H9 (cell line): ENCODE measurements around the gene EVX2. TPM values are rescaled to one million over a fixed set of nuclear protein-coding genes. Genes with fewer than 3 reads are reported as not detected.
A peak's percentile ranks its signal among the peaks of the same experiment; 100 is the strongest.

Experiments used
- DNase-seq: peaks from one replicate; pipeline ENCODE4 v3.0.0-alpha.2; 2017
- H2AFZ ChIP-seq: one replicate; pipeline ENCODE4 v1.6.1; 2013; ENCODE audit warnings: mild to moderate bottlenecking, low read length, control low read depth, moderate library complexity
- H2AK5ac ChIP-seq: 2 replicates; pipeline ENCODE4 v1.6.1; 2013; ENCODE audit warnings: low read length, control low read depth, mixed read lengths; ENCODE audit not compliant: insufficient read length
- H2BK120ac ChIP-seq: one replicate; pipeline ENCODE4 v1.6.1; 2013; ENCODE audit warnings: low read depth, mild to moderate bottlenecking, low read length, control low read depth, inconsistent platforms; ENCODE audit not compliant: poor library complexity, severe bottlenecking
- H2BK12ac ChIP-seq: 2 replicates; pipeline ENCODE4 v1.6.1; 2013; ENCODE audit warnings: low read length, control low read depth, mixed read lengths, low read depth; ENCODE audit not compliant: insufficient read length
- H2BK15ac ChIP-seq: 2 replicates; pipeline ENCODE4 v1.6.1; 2013; ENCODE audit warnings: low read depth, low read length, control low read depth
- H2BK20ac ChIP-seq: one replicate; pipeline ENCODE4 v1.6.1; 2013; ENCODE audit warnings: low read depth, mild to moderate bottlenecking, low read length, control low read depth, inconsistent platforms; ENCODE audit not compliant: poor library complexity, severe bottlenecking
- H2BK5ac ChIP-seq: 2 replicates; pipeline ENCODE4 v1.6.1; 2013; ENCODE audit warnings: low read length, control low read depth, mixed read lengths; ENCODE audit not compliant: insufficient read length
- H3K14ac ChIP-seq: 2 replicates; pipeline ENCODE4 v1.6.1; 2013; ENCODE audit warnings: low read length, control low read depth; ENCODE audit not compliant: insufficient read depth
- H3K18ac ChIP-seq: 2 replicates; pipeline ENCODE4 v1.6.1; 2013; ENCODE audit warnings: low read depth, mild to moderate bottlenecking, mixed read lengths, low read length, control low read depth; ENCODE audit not compliant: insufficient read length
- H3K23ac ChIP-seq: 2 replicates; pipeline ENCODE4 v1.6.1; 2013; ENCODE audit warnings: low read length, control low read depth, mixed read lengths, low read depth; ENCODE audit not compliant: insufficient read length
- H3K23me2 ChIP-seq: 2 replicates; pipeline ENCODE4 v1.6.1; 2013; ENCODE audit warnings: low read depth, mild to moderate bottlenecking, mixed read lengths, low read length, control low read depth; ENCODE audit not compliant: insufficient read length, poor library complexity, severe bottlenecking
- H3K27ac ChIP-seq: 2 replicates; pipeline ENCODE4 v1.5.1; 2013; ENCODE audit warnings: low read length, control low read depth, mixed read lengths, low read depth; ENCODE audit not compliant: insufficient read length
- H3K27me3 ChIP-seq: 2 replicates; pipeline ENCODE4 v1.6.1; 2013; ENCODE audit warnings: low read length, control low read depth, inconsistent platforms; ENCODE audit not compliant: insufficient read depth
- H3K4ac ChIP-seq: 2 replicates; pipeline ENCODE4 v1.6.1; 2013; ENCODE audit warnings: low read depth, mild to moderate bottlenecking, control low read depth, inconsistent platforms, low read length, moderate library complexity
- H3K4me1 ChIP-seq: 2 replicates; pipeline ENCODE4 v1.6.1; 2013; ENCODE audit warnings: low read length, control low read depth, inconsistent platforms; ENCODE audit not compliant: insufficient read depth
- H3K4me2 ChIP-seq: 2 replicates; pipeline ENCODE4 v1.6.1; 2013; ENCODE audit warnings: low read length, control low read depth, mixed read lengths; ENCODE audit not compliant: insufficient read length, insufficient read depth
- H3K56ac ChIP-seq: 2 replicates; pipeline ENCODE4 v1.6.1; 2013; ENCODE audit warnings: low read depth, mild to moderate bottlenecking, mixed read lengths, low read length, control low read depth; ENCODE audit not compliant: insufficient read length
- H3K79me1 ChIP-seq: 2 replicates; pipeline ENCODE4 v1.6.1; 2013; ENCODE audit warnings: low read depth, mild to moderate bottlenecking, moderate library complexity, low read length, control low read depth, inconsistent platforms; ENCODE audit not compliant: insufficient read depth, poor library complexity, severe bottlenecking
- H3K79me2 ChIP-seq: 2 replicates; pipeline ENCODE4 v1.6.1; 2013; ENCODE audit warnings: low read length, control low read depth, inconsistent platforms; ENCODE audit not compliant: insufficient read depth
- H3K9ac ChIP-seq: 2 replicates; pipeline ENCODE4 v1.6.1; 2013; ENCODE audit warnings: low read length, control low read depth, mixed read lengths; ENCODE audit not compliant: insufficient read length; ENCODE audit errors: extremely low read depth
- H3K9me3 ChIP-seq: one replicate; pipeline ENCODE4 v1.6.1; 2013; ENCODE audit warnings: low read depth, low read length, inconsistent platforms; ENCODE audit not compliant: control insufficient read depth
- H3T11ph ChIP-seq: one replicate; pipeline ENCODE4 v1.6.1; 2013; ENCODE audit warnings: mild to moderate bottlenecking, low read length, control low read depth, inconsistent platforms
- H4K20me1 ChIP-seq: one replicate; pipeline ENCODE4 v1.6.1; 2013; ENCODE audit not compliant: control insufficient read depth, insufficient read length, insufficient read depth
- H4K5ac ChIP-seq: 2 replicates; pipeline ENCODE4 v1.6.1; 2013; ENCODE audit warnings: low read depth, mild to moderate bottlenecking, mixed read lengths, low read length, control low read depth; ENCODE audit not compliant: insufficient read length
- H4K8ac ChIP-seq: replicated peaks from 2 replicates; pipeline ENCODE4 v1.6.1; 2013; ENCODE audit warnings: low read length, control low read depth, mixed read lengths, low read depth; ENCODE audit not compliant: insufficient read length
- H4K91ac ChIP-seq: 2 replicates; pipeline ENCODE4 v1.6.1; 2013; ENCODE audit warnings: low read depth, mild to moderate bottlenecking, moderate library complexity, mixed read lengths, low read length, control low read depth; ENCODE audit not compliant: insufficient read length
- H3K27ac Mint-ChIP-seq, 3 experiments: 2 replicates in 2 of 3; 3 replicates in 1 of 3; pipeline ENCODE4 v1.8.0; 2020 to 2021; ENCODE audit warnings: mixed read lengths in 3 of 3, mild to moderate bottlenecking in 1 of 3, moderate library complexity in 1 of 3
- H3K27me3 Mint-ChIP-seq: 2 replicates; pipeline ENCODE4 v1.8.0; 2021; ENCODE audit warnings: low read depth, mild to moderate bottlenecking, moderate library complexity, mixed read lengths
- H3K36me3 Mint-ChIP-seq, 3 experiments: 2 replicates in 2 of 3; 3 replicates in 1 of 3; pipeline ENCODE4 v1.8.0; 2020 to 2021; ENCODE audit warnings: low read depth in 3 of 3, mixed read lengths in 3 of 3; ENCODE audit not compliant: insufficient read depth in 1 of 3
- H3K4me1 Mint-ChIP-seq, 2 experiments: 2 replicates each; pipeline ENCODE4 v1.8.0; 2020; ENCODE audit warnings: mixed read lengths in 2 of 2
- H3K4me3 Mint-ChIP-seq, 2 experiments: 2 replicates in 1 of 2; 3 replicates in 1 of 2; pipeline ENCODE4 v1.8.0; 2020 to 2021; ENCODE audit warnings: mild to moderate bottlenecking in 2 of 2, mixed read lengths in 2 of 2, moderate library complexity in 1 of 2
- H3K9me3 Mint-ChIP-seq, 2 experiments: 2 replicates in 1 of 2; 3 replicates in 1 of 2; pipeline ENCODE4 v1.8.0; 2020; ENCODE audit warnings: mild to moderate bottlenecking in 2 of 2, mixed read lengths in 2 of 2, moderate library complexity in 1 of 2
- CTCF ChIP-seq: fragments of 200-600 bp; sonication (generic); conservative IDR thresholded peaks from 3 replicates; pipeline ENCODE4 v1.8.0; 2021; ENCODE audit warnings: antibody characterized with exemption, mild to moderate bottlenecking
- WGBS: extraction: QIAGEN DNeasy Blood & Tissue Kit; methylation state at CpG from one replicate; pipeline ENCODE4 v1.1.7; 2013; ENCODE audit warnings: missing lambda C conversion rate, low lambda C conversion rate, mixed read lengths; ENCODE audit not compliant: insufficient read length; ENCODE audit errors: extremely low coverage; 5-methylcytosine and 5-hydroxymethylcytosine counted together
- total RNA-seq: library from RNA; stranded (reverse); gene quantifications from 2 replicates; pipeline ENCODE4 v1.2.1, GENCODE V29; 2021

EVX2 gene
- total RNA-seq, 1 experiment from 2014 or later, result not detected

DNA sequence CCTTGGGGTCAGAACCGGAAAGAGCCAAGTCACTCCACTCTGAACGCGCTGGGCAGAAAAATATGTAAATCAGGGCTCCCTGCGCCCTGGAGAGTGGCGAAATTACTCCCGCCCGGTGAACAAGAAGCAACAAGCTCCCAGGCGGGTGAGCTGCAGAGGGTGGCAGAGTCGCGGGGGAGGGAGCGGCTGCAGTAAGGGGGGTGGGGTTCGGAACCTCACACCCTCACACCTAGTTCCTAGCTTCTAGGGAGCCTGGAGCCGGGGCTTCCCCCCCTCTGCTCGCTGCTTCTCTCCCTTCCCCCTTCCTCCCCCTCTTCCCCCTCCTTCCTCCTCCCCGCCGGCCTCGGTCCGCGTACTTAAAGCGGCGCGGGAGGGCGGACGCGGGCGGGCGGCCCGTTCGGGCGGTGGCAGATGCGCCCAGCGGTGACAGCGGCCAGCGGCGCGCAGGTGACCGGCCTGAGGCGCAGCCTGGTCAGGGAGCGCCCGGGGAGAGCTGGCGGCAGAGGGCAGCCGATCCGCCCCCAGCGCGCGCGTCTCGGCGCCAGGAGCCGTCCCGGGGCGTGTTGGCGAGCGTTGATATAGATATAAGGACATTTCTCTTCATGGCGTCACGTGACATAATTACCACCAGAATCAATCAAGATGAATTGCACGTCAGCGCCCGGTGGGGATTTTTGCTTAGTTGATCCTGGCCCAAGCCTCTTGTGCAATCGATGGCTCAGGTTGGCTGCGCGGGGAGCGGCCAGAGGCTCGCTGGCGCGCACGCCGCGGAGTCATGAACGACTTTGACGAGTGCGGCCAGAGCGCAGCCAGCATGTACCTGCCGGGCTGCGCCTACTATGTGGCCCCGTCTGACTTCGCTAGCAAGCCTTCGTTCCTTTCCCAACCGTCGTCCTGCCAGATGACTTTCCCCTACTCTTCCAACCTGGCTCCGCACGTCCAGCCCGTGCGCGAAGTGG lies 23.1 kb upstream of the EVX2 start, which contains the start of gene HOXD11:
TSS of gene HOXD11 (plus strand) at position 700 of the 959 bp plus-strand sequence. CDS start at position 776, 76 bp downstream.
- H3K79me1 ChIP-seq, result no peaks in the 10 kb centered on the region
- H2BK15ac ChIP-seq, result no peak within 1 kb of the TSS
- no peak within 1 kb of the TSS for H4K8ac ChIP-seq
- peaks cover 5 to 17% of the 10 kb centered on the region in 2 experiments for H3K9me3 Mint-ChIP-seq
- no peak within 1 kb of the TSS for H3T11ph ChIP-seq
- H2BK5ac ChIP-seq, result no peak within 1 kb of the TSS
- H3K23me2 ChIP-seq, result no peaks in the 10 kb centered on the region
- no peaks in the 10 kb centered on the region for H3K79me2 ChIP-seq
- peaks cover 14 to 39% of the 10 kb centered on the region in 2 experiments for H3K4me1 Mint-ChIP-seq
- H2BK12ac ChIP-seq, result no peak within 1 kb of the TSS
- WGBS, result no CpG with 5 or more reads among the region's 85 CpGs
- no peak within 1 kb of the TSS for H3K27ac Mint-ChIP-seq
- H3K27ac ChIP-seq, result no peak within 1 kb of the TSS
- H3K27me3 Mint-ChIP-seq, result peaks cover 96% of the 10 kb centered on the region
- no peak within 1 kb of the TSS for H3K9ac ChIP-seq
- H3K14ac ChIP-seq, result no peak within 1 kb of the TSS
- no peak within 1 kb of the TSS for H3K4ac ChIP-seq
- no peaks in the 10 kb centered on the region for H4K20me1 ChIP-seq
- H2BK20ac ChIP-seq, result no peak within 1 kb of the TSS
- H3K4me2 ChIP-seq, result peak within 1 kb of the TSS; percentile 18
- H3K36me3 Mint-ChIP-seq, result no peaks in the 10 kb centered on the region; a peak in 2 of 7 replicates
- no peaks in the 10 kb centered on the region for H3K4me1 ChIP-seq
- no peak within 1 kb of the TSS for H4K5ac ChIP-seq
- H3K27me3 ChIP-seq, result peaks cover 93% of the 10 kb centered on the region
- no peaks in the 10 kb centered on the region for H3K9me3 ChIP-seq
- peak; percentile 83 for DNase-seq
- H3K18ac ChIP-seq, result no peak within 1 kb of the TSS
- H2AFZ ChIP-seq, result no peak within 1 kb of the TSS
- TF ChIP-seq CTCF, result no peak
- H3K23ac ChIP-seq, result no peak within 1 kb of the TSS
- H2AK5ac ChIP-seq, result no peak within 1 kb of the TSS
- H3K56ac ChIP-seq, result no peak within 1 kb of the TSS
- H4K91ac ChIP-seq, result no peak within 1 kb of the TSS
- no peak within 1 kb of the TSS for H2BK120ac ChIP-seq
- peak within 1 kb of the TSS; percentile 26 to 73; a peak in 4 of 5 replicates for H3K4me3 Mint-ChIP-seq
